ENCODE measurements around the gene MGAM2. TPM values are rescaled to one million over a fixed set of nuclear protein-coding genes. Genes with fewer than 3 reads are reported as not detected.

The MGAM2 gene
- total and polyA plus RNA-seq, 9 donors, result 0.05 to 0.20 (median 0.11) TPM; not detected in 2

DNA sequence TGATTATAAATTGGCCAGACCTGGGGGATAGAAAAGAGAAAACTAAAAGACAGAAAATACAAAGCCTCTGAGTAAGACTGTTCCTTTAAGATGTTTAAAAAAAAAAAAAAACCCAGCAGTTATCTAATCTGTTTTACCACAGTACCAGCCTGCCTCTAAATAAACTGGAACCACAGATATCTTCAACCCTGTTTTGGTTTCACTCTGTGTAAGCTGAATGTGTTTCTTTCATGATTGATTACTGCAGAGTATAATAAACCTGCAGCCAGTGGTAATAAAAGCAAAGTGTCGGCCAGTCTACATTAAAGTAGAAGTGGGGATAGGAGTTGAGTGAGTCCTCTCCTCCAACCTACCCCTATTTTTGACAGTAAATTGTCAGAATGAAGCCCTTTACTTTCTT is 40.6 kb downstream of the MGAM2 start:
- H3K36me3 ChIP-seq, result no peaks in the 10 kb centered on the region
- no peak overlapping the region for H3K4me3 ChIP-seq
- WGBS, 3 donors, result 6 to 18% (median 9%) methylated on average over 1 of the region's 1 CpG
- no peak overlapping the region for H3K27ac ChIP-seq
- intact Hi-C loops (cut with DNase I), result no loop called here
- H3K4me1 ChIP-seq (ENCODE audit: insufficient read depth), result no peaks in the 10 kb centered on the region
- DNase-seq, result no peak
- TF ChIP-seq EP300 (IDR thresholded peaks at IDR 0.05), result no peak
- no peak for TF ChIP-seq POLR2A (IDR thresholded peaks at IDR 0.05)
- TF ChIP-seq, protein P1, sequence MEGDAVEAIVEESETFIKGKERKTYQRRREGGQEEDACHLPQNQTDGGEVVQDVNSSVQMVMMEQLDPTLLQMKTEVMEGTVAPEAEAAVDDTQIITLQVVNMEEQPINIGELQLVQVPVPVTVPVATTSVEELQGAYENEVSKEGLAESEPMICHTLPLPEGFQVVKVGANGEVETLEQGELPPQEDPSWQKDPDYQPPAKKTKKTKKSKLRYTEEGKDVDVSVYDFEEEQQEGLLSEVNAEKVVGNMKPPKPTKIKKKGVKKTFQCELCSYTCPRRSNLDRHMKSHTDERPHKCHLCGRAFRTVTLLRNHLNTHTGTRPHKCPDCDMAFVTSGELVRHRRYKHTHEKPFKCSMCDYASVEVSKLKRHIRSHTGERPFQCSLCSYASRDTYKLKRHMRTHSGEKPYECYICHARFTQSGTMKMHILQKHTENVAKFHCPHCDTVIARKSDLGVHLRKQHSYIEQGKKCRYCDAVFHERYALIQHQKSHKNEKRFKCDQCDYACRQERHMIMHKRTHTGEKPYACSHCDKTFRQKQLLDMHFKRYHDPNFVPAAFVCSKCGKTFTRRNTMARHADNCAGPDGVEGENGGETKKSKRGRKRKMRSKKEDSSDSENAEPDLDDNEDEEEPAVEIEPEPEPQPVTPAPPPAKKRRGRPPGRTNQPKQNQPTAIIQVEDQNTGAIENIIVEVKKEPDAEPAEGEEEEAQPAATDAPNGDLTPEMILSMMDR (IDR thresholded peaks at IDR 0.05), result no peak
- H3K27me3 ChIP-seq, result no peaks in the 10 kb centered on the region
- H3K9me3 ChIP-seq, result no peaks in the 10 kb centered on the region

DNA sequence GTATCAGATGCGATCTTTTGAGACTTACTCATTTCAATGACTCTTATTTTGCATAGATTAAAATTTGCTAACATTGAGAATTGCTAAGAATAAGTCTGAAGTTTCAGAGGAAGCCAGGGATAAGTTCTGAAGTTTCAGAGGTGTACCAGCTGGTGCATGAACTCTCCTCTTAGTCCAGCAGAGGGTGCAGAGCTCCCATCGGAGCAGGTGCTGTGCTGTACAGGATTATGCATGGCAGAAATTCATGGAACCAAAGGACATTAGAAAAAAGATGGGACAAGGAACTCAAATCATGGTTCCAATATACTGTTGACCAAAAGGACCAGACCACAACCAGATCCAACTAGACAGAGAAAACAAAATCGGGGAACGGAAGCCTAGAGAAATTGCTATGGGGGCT is 41.9 kb downstream of the MGAM2 start:
- 76 to 89% (median 81%) methylated on average over 4 of the region's 4 CpGs for WGBS, 3 donors
- H3K27ac ChIP-seq, result no peak overlapping the region
- no peaks in the 10 kb centered on the region for H3K4me1 ChIP-seq (ENCODE audit: insufficient read depth)
- no peaks in the 10 kb centered on the region for H3K36me3 ChIP-seq
- H3K27me3 ChIP-seq, result no peaks in the 10 kb centered on the region
- H3K4me3 ChIP-seq, result no peak overlapping the region
- DNase-seq, result no peak
- intact Hi-C loops (cut with DNase I), result no loop called here
- TF ChIP-seq, protein P1 (IDR thresholded peaks at IDR 0.05), result no peak
- no peak for TF ChIP-seq EP300 (IDR thresholded peaks at IDR 0.05)
- no peak for TF ChIP-seq POLR2A (IDR thresholded peaks at IDR 0.05)
- no peaks in the 10 kb centered on the region for H3K9me3 ChIP-seq

DNA sequence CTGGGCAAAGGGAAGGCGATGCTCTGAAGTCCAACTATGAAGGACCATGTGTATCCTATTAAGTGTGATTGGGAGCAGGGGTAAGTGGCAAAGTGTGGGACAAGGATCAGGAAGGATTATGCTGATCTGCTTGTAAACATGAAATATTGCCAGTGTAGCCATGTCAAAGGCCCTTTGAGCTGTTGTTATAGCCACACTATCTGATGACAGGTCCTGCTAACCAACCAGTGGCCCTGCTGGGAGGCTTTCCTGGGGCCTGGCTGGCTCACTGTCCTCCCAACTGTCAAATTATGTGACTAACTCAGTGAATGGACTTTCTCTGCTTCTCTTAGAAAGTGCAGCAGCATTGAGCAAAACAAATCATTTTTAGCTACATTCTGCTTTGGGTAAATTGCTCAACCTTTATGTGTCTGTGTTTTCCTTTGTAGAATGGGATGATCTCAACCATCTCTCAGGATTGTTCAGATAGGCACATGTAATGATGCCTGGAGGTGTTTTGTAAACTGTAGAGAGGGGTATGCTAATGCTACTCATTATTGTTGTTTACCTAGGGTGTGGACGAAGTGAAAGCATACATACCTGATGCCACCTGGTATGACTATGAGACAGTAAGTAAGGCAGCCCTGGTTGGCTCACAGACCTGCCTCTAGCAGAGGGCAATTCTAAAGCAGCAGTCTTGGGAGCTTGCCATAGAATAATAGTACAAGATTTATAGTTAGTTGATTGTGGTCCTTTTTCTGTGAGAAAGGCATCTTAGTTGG is 47.4 kb downstream of the MGAM2 start:
- Histone ChIP-seq H3K4me3 (no peak overlapping the region), H3K9me3 (no peaks in the 10 kb centered on the region), H3K27ac (no peak overlapping the region), H3K27me3 (no peaks in the 10 kb centered on the region), H3K36me3 (no peaks in the 10 kb centered on the region), H3K4me1 (ENCODE audit: insufficient read depth) (no peaks in the 10 kb centered on the region)
- intact Hi-C loops (cut with DNase I), result no loop called here
- WGBS, 3 donors, result 64 to 68% (median 67%) methylated on average over 2 of the region's 2 CpGs
- no peak for DNase-seq
- TF ChIP-seq EP300 (IDR thresholded peaks at IDR 0.05), result no peak
- TF ChIP-seq, protein P1 (IDR thresholded peaks at IDR 0.05), result no peak
- no peak for TF ChIP-seq POLR2A (IDR thresholded peaks at IDR 0.05)

DNA sequence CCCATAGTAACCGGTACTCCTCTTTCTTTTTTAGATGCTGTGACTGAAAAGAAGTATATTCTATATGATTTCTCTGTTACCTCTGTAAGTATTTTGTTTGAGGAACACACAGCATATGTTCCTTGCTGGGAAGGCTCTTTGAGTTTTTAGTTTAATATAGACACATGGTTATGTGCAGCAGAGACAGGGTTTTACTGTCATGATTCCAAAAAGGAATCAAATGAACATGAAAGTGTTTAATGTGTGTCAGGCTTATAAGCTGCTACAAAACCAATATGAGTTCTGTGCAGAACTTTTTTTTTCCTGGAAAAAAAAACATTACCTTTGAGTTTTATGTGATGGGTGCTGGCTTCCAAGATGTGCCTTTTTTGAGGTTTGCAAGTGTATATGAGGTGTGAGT is 50.4 kb downstream of the MGAM2 start:
- intact Hi-C loops (cut with DNase I), result no loop called here
- no peak for DNase-seq

More for the DNA sequence above, 50.4 kb downstream of the MGAM2 start:
- H3K27ac ChIP-seq, result no peak overlapping the region
- H3K4me3 ChIP-seq, result no peak overlapping the region
- no peaks in the 10 kb centered on the region for H3K9me3 ChIP-seq
- H3K36me3 ChIP-seq, result no peaks in the 10 kb centered on the region
- TF ChIP-seq POLR2A (IDR thresholded peaks at IDR 0.05) (no peak), EP300 (IDR thresholded peaks at IDR 0.05) (no peak)
- TF ChIP-seq, protein P1 (IDR thresholded peaks at IDR 0.05), result no peak
- no peaks in the 10 kb centered on the region for H3K27me3 ChIP-seq
- 81 to 85% (median 83%) methylated on average over 1 of the region's 1 CpG for WGBS, 3 donors
- no peaks in the 10 kb centered on the region for H3K4me1 ChIP-seq (ENCODE audit: insufficient read depth)

Measured in ovary (tissue), 9 donors.